IMR-90 (cell line): ENCODE measurements around the gene ITIH4. TPM values are rescaled to one million over a fixed set of nuclear protein-coding genes. Genes with fewer than 3 reads are reported as not detected.

Experiments
- ATAC-seq: fragments of 200-7000 bp; cut with Tn5 transposase; 2 replicates; pipeline ENCODE4 v1.9.1; 2020; ENCODE audit warnings: low read depth, mild to moderate bottlenecking, moderate library complexity
- BruUV-seq: library from RNA; stranded (reverse); fragments of 400-500 nt; replicated peaks from 2 replicates; lab custom pipeline; 2021; lab: Mats Ljungman, UMichigan
- CTCF ChIA-PET: fragments of 300-600 bp; formaldehyde crosslinking; extraction: SDS; loops from one replicate; lab custom pipeline; 2021; ENCODE audit warnings: antibody characterized with exemption; lab: Yijun Ruan, JAX
- POLR2A ChIA-PET: fragments of 300-600 bp; sonication (Branson Sonifier 250); formaldehyde crosslinking; loops from one replicate; lab custom pipeline; 2022; ENCODE audit warnings: antibody characterized with exemption; ENCODE audit not compliant: unreplicated experiment; lab: Charles Lee
- DNase-seq: peaks from one replicate; pipeline ENCODE4 v3.0.0; 2013
- H2AFZ ChIP-seq: replicated peaks from 2 replicates; pipeline ENCODE3; 2013; ENCODE audit warnings: low read length, mild to moderate bottlenecking; ENCODE audit not compliant: poor library complexity
- H2AK5ac ChIP-seq: 2 replicates; pipeline ENCODE4 v1.6.1; 2013; ENCODE audit warnings: low read depth, low read length, inconsistent platforms
- H2AK9ac ChIP-seq: replicated peaks from 2 replicates; pipeline ENCODE3; 2013; ENCODE audit warnings: mild to moderate bottlenecking, low read depth, low read length, moderate library complexity; ENCODE audit not compliant: poor library complexity
- H2BK120ac ChIP-seq: 2 replicates; pipeline ENCODE4 v1.6.1; 2013; ENCODE audit warnings: low read depth, low read length, inconsistent platforms
- H2BK15ac ChIP-seq: 3 replicates; pipeline ENCODE4 v1.6.1; 2013; ENCODE audit warnings: low read depth, low read length, inconsistent platforms
- H2BK20ac ChIP-seq: 2 replicates; pipeline ENCODE4 v1.6.1; 2013; ENCODE audit warnings: low read depth, mild to moderate bottlenecking, inconsistent platforms, low read length, moderate library complexity
- H2BK5ac ChIP-seq: 2 replicates; pipeline ENCODE4 v1.6.1; 2013; ENCODE audit warnings: mild to moderate bottlenecking, low read depth, low read length, inconsistent platforms; ENCODE audit not compliant: poor library complexity, severe bottlenecking
- H3K14ac ChIP-seq: replicated peaks from 2 replicates; pipeline ENCODE4 v1.6.1; 2013; ENCODE audit warnings: low read depth, low read length, inconsistent platforms
- H3K18ac ChIP-seq: 2 replicates; pipeline ENCODE4 v1.6.1; 2013; ENCODE audit warnings: low read depth, low read length, control low read depth
- H3K23ac ChIP-seq: 2 replicates; pipeline ENCODE4 v1.6.1; 2013; ENCODE audit warnings: low read depth, low read length, inconsistent platforms
- H3K27ac ChIP-seq: 2 replicates; pipeline ENCODE4 v1.5.1; 2013; ENCODE audit warnings: mild to moderate bottlenecking, control low read depth, low read length; ENCODE audit not compliant: insufficient read depth
- H3K27me3 ChIP-seq: 2 replicates; pipeline ENCODE4 v1.6.1; 2013; ENCODE audit warnings: low read length; ENCODE audit not compliant: control insufficient read depth, insufficient read depth
- H3K36me3 ChIP-seq: 2 replicates; pipeline ENCODE4 v1.6.1; 2013; ENCODE audit warnings: low read length, mixed read lengths; ENCODE audit not compliant: control insufficient read depth, insufficient read depth
- H3K4ac ChIP-seq: 2 replicates; pipeline ENCODE4 v1.6.1; 2013; ENCODE audit warnings: low read depth, low read length, inconsistent platforms
- H3K4me1 ChIP-seq: 2 replicates; pipeline ENCODE4 v1.6.1; 2013; ENCODE audit warnings: low read length, mixed read lengths; ENCODE audit not compliant: control insufficient read depth, insufficient read depth
- H3K4me2 ChIP-seq: 2 replicates; pipeline ENCODE4 v1.6.1; 2013; ENCODE audit warnings: low read depth, mild to moderate bottlenecking, control low read depth, low read length, moderate library complexity
- H3K4me3 ChIP-seq: 2 replicates; pipeline ENCODE4 v1.5.1; 2013; ENCODE audit warnings: low read depth, mild to moderate bottlenecking, control low read depth, low read length, moderate library complexity; ENCODE audit not compliant: insufficient read depth
- H3K56ac ChIP-seq: 2 replicates; pipeline ENCODE4 v1.6.1; 2013; ENCODE audit warnings: low read length, inconsistent platforms; ENCODE audit not compliant: insufficient read depth; ENCODE audit errors: extremely low read depth
- H3K79me1 ChIP-seq, 2 experiments: 2 replicates each; pipeline ENCODE4 v1.6.1; 2013; ENCODE audit warnings: low read length in 2 of 2, inconsistent platforms in 1 of 2, low read depth in 1 of 2
- H3K9ac ChIP-seq: 2 replicates; pipeline ENCODE4 v1.6.1; 2013; ENCODE audit warnings: low read depth, low read length, control low read depth
- H3K9me1 ChIP-seq: 2 replicates; pipeline ENCODE4 v1.6.1; 2013; ENCODE audit warnings: low read length, inconsistent platforms; ENCODE audit not compliant: insufficient read depth
- H3K9me3 ChIP-seq: 2 replicates; pipeline ENCODE4 v1.6.1; 2013; ENCODE audit warnings: low read length; ENCODE audit not compliant: control insufficient read depth, insufficient read depth
- H4K20me1 ChIP-seq: 2 replicates; pipeline ENCODE4 v1.6.1; 2013; ENCODE audit warnings: low read length, inconsistent platforms; ENCODE audit not compliant: insufficient read depth
- H4K5ac ChIP-seq: 2 replicates; pipeline ENCODE4 v1.6.1; 2013; ENCODE audit warnings: mild to moderate bottlenecking, low read depth, low read length, control low read depth
- H4K8ac ChIP-seq, 2 experiments: 2 replicates each; pipeline ENCODE4 v1.6.1; 2013; ENCODE audit warnings: low read depth in 2 of 2, low read length in 2 of 2, control low read depth in 1 of 2, inconsistent platforms in 1 of 2
- H4K91ac ChIP-seq: 2 replicates; pipeline ENCODE4 v1.6.1; 2013; ENCODE audit warnings: low read depth, low read length, inconsistent platforms; ENCODE audit not compliant: insufficient read depth
- MAFK ChIP-seq: IDR thresholded peaks from 2 replicates; pipeline ENCODE4 v1.6.1; 2012; ENCODE audit warnings: low read depth, low read length, improper control_type of control experiment
- POLR2A ChIP-seq: IDR thresholded peaks from 2 replicates; pipeline ENCODE4 v1.6.1; 2012; ENCODE audit warnings: mild to moderate bottlenecking, low read depth, low read length
- RAD21 ChIP-seq: IDR thresholded peaks from 2 replicates; pipeline ENCODE4 v1.6.1; 2012; ENCODE audit warnings: low read length, improper control_type of control experiment
- RCOR1 ChIP-seq: IDR thresholded peaks from 2 replicates; pipeline ENCODE4 v1.6.1; 2012; ENCODE audit warnings: mild to moderate bottlenecking, low read length, improper control_type of control experiment; ENCODE audit not compliant: insufficient replicate concordance
- RFX5 ChIP-seq: IDR thresholded peaks from 2 replicates; pipeline ENCODE4 v1.8.0; 2012; ENCODE audit warnings: low read depth, mild to moderate bottlenecking, low read length, moderate library complexity
- SMC3 ChIP-seq: fragments of 150-350 bp; IDR thresholded peaks from 2 replicates; pipeline ENCODE4 v1.6.1; 2016; ENCODE audit warnings: low read depth, mild to moderate bottlenecking, antibody characterized with exemption, low read length, moderate library complexity
- WGBS, 2 experiments: methylation state at CpG; one replicate each; pipeline versions ENCODE4 v1.1.5 to v1.1.7; 2013; ENCODE audit warnings: missing lambda C conversion rate in 2 of 2; ENCODE audit not compliant: insufficient read length in 1 of 2; ENCODE audit errors: extremely low coverage in 2 of 2; 5-methylcytosine and 5-hydroxymethylcytosine counted together
- dilution Hi-C: fragments of 300-500 bp; cut with HindIII; formaldehyde crosslinking; loops from one replicate; pipeline ENCODE4 v1.14.3; 2018; ENCODE audit warnings: low sequenced_read_pairs; ENCODE audit not compliant: unreplicated experiment
- in situ Hi-C: fragments of 300-500 bp; cut with MboI; formaldehyde crosslinking; loops from 3 replicates; pipeline ENCODE4 v1.14.3; 2019; ENCODE audit warnings: low sequenced_read_pairs, inconsistent platforms, mixed read lengths
- intact Hi-C: fragments of 100-400 bp; cut with micrococcal nuclease; formaldehyde crosslinking; loops from 2 replicates; pipeline ENCODE4 v1.10.0; 2022
- polyA plus RNA-seq, 3 experiments: library from polyadenylated mRNA; depleted of rRNA; stranded (reverse); fragments of >200 nt; gene quantifications; 2 replicates each; pipeline ENCODE4 v1.2.3, GENCODE V29; 2012; ENCODE audit warnings: low replicate concordance in 1 of 3
- total RNA-seq: library from RNA; depleted of rRNA; stranded (reverse); fragments of >200 nt; gene quantifications from 2 replicates; pipeline ENCODE4 v1.2.3, GENCODE V29; 2012
- TF ChIP-seq, protein P1 (sequence below): fragments of 150-350 bp; IDR thresholded peaks from 2 replicates; pipeline ENCODE4 v1.6.1; 2017; ENCODE audit warnings: mild to moderate bottlenecking, antibody characterized with exemption, low read length, low read depth
- TF ChIP-seq, protein P2 (sequence below): conservative IDR thresholded peaks from 2 replicates; pipeline ENCODE4 v1.5.1; 2012; ENCODE audit warnings: mild to moderate bottlenecking, low read depth, low read length, improper control_type of control experiment
- TF ChIP-seq, protein P3 (sequence below): fragments of 150-350 bp; IDR thresholded peaks from 2 replicates; pipeline ENCODE4 v1.6.1; 2016; ENCODE audit warnings: low read depth, mild to moderate bottlenecking, low read length, moderate library complexity, borderline replicate concordance

ITIH4 gene
- total and polyA plus RNA-seq, 2 of the 4 experiments (the other 2 are of a cell fraction): 0.26 to 0.36 TPM

DNA sequence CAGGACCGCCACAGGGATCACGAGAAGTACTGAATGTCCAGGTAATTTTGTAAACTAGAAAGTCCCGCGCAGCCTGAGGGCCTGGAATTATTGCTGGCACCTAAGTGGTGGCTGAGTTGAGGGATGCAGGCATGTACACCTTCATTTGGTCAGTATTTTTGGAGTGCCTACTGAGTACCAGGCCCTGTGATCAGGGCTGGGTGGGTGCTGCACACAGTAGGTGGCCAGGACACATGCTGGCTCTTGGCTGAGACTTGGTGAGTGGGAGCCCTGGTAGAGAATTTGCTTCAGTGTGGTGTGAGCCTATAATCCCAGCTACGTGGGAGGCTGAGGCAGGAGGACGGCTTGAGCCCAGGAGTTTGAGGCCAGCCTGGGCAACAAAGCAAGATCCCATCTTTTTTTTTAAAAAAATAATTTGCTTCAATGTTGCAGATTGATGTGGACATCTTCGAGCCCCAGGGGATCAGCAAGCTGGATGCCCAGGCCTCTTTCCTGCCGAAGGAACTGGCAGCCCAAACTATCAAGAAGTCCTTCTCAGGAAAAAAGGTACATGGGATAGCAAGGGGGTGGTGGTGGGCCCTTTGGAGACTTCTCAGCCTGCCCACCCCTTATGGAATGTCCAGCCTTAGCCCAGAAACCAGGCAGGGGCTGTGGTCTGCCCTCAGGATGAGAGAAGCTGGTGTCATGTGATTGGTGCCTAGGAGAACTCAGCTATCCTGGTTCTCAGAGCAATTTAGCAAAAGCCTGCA is 50.5 kb downstream of the ITIH4 start:
- Histone ChIP-seq H4K8ac (no peak overlapping the region), H3K27me3 (peaks cover 49% of the 10 kb centered on the region; the same call in 1 of the 2 replicates), H4K20me1 (no peaks in the 10 kb centered on the region), H2BK120ac (no peak overlapping the region), H3K4me1 (no peaks in the 10 kb centered on the region), H3K36me3 (no peaks in the 10 kb centered on the region), H3K4me2 (no peak overlapping the region), H3K14ac (no peak overlapping the region), H4K91ac (no peak overlapping the region), H3K4me3 (no peak overlapping the region), H3K79me1 (no peaks in the 10 kb centered on the region), H4K5ac (no peak overlapping the region), H2AK9ac (no peak overlapping the region), H3K27ac (no peak overlapping the region), H3K9me1 (0 out of 2 replicates have a peak, but pooled peaks cover 4% of the 10 kb centered on the region), H3K56ac (no peak overlapping the region), H3K9me3 (no peaks in the 10 kb centered on the region), H2BK5ac (no peak overlapping the region), H2BK20ac (no peak overlapping the region), H3K23ac (no peak overlapping the region), H3K9ac (no peak overlapping the region), H2AK5ac (no peak overlapping the region), H2AFZ (no peak overlapping the region), H3K4ac (no peak overlapping the region), H3K18ac (no peak overlapping the region), H2BK15ac (no peak overlapping the region)
- ATAC-seq: no peak
- TF ChIP-seq RCOR1 (no peak), POLR2A (no peak), SMC3 (no peak), MAFK (no peak), RFX5 (no peak), RAD21 (no peak)
- TF ChIP-seq, protein P1, sequence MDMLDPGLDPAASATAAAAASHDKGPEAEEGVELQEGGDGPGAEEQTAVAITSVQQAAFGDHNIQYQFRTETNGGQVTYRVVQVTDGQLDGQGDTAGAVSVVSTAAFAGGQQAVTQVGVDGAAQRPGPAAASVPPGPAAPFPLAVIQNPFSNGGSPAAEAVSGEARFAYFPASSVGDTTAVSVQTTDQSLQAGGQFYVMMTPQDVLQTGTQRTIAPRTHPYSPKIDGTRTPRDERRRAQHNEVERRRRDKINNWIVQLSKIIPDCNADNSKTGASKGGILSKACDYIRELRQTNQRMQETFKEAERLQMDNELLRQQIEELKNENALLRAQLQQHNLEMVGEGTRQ: no peak
- TF ChIP-seq, protein P2, sequence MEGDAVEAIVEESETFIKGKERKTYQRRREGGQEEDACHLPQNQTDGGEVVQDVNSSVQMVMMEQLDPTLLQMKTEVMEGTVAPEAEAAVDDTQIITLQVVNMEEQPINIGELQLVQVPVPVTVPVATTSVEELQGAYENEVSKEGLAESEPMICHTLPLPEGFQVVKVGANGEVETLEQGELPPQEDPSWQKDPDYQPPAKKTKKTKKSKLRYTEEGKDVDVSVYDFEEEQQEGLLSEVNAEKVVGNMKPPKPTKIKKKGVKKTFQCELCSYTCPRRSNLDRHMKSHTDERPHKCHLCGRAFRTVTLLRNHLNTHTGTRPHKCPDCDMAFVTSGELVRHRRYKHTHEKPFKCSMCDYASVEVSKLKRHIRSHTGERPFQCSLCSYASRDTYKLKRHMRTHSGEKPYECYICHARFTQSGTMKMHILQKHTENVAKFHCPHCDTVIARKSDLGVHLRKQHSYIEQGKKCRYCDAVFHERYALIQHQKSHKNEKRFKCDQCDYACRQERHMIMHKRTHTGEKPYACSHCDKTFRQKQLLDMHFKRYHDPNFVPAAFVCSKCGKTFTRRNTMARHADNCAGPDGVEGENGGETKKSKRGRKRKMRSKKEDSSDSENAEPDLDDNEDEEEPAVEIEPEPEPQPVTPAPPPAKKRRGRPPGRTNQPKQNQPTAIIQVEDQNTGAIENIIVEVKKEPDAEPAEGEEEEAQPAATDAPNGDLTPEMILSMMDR: no peak
- TF ChIP-seq, protein P3, sequence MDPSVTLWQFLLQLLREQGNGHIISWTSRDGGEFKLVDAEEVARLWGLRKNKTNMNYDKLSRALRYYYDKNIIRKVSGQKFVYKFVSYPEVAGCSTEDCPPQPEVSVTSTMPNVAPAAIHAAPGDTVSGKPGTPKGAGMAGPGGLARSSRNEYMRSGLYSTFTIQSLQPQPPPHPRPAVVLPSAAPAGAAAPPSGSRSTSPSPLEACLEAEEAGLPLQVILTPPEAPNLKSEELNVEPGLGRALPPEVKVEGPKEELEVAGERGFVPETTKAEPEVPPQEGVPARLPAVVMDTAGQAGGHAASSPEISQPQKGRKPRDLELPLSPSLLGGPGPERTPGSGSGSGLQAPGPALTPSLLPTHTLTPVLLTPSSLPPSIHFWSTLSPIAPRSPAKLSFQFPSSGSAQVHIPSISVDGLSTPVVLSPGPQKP: no peak
- no TSS peak for BruUV-seq
- CTCF ChIA-PET: interaction anchor here (1.3 kb wide), 1 partner anchor 12 kb away, joined by 5 read pairs; no protein-coding TSS in a partner anchor
- DNase-seq: no peak
- in situ Hi-C loops: no loop called here
- POLR2A ChIA-PET: no interaction called here
- intact Hi-C loops: no loop called here
- WGBS, 2 experiments: no CpG with 5 or more reads among the region's 8 CpGs
- dilution Hi-C loops: no loop called here
